RPMI7951 (cell line): ENCODE data around the gene INSYN2A. TPM values are rescaled to one million over a fixed set of nuclear protein-coding genes. Genes with fewer than 3 reads are reported as not detected.

Source experiments
- DNase-seq: peaks from one replicate; pipeline ENCODE4 v3.0.0-alpha.2; 2012; ENCODE audit warnings: low read depth
- total RNA-seq: library from RNA; depleted of rRNA; stranded (reverse); fragments of >200 nt; shearing (Covaris generic); gene quantifications from 2 replicates; pipeline ENCODE4 v1.2.3, GENCODE V29; 2014

The INSYN2A gene
- total RNA-seq, 1 experiment from 2014 or later = not detected

GRCh38 chr10:127154831-127155620 lies 41.4 kb downstream of the INSYN2A start:
- no peak for DNase-seq

DNA sequence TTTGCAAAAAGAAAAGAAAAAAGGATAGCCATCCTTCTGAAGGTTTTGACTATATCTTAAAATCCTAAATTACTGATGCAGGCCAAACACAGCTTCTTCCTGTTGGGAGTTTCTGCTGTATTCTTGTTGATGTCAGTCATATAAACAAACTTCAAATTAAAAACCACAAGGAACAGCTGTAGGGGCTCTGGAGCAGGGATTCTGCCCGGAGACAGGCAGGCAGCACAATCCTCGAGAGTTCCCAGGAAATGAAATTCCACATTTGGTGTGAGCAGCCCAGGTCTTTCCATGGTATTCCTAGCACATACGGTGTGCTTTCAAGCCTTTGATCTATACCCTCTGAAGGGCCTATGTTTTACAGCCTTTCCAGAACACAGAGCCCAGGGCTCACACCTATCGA lies 43.2 kb downstream of the INSYN2A start:
- DNase-seq = peak; percentile 32

- no peak for DNase-seq
Observed at GRCh38 chr10:127151981-127152699, 44.3 kb downstream of the INSYN2A start.

- no peak for DNase-seq
Observed at GRCh38 chr10:127151541-127151940, 44.9 kb downstream of the INSYN2A start.

GRCh38 chr10:127150136-127150535 lies 46.3 kb downstream of the INSYN2A start:
- peak; percentile 82 for DNase-seq

GRCh38 chr10:127149501-127150081 lies 46.8 kb downstream of the INSYN2A start:
- DNase-seq = peak; percentile 90

DNA sequence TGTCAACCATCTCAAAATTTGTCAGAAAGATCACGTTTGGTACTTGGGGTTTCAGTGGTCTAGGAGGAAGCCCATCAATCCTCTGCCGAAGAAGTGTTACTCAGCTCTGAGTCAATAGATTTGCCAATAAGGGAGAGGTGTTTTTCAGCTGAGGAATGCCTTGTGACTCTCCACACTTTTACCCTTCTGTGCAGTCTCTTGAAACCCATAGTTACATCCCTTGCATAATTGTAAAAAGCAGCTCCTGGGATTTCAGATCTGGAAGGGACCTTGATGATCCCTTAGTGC lies 47.5 kb downstream of the INSYN2A start:
- DNase-seq = peak; percentile 76

DNA sequence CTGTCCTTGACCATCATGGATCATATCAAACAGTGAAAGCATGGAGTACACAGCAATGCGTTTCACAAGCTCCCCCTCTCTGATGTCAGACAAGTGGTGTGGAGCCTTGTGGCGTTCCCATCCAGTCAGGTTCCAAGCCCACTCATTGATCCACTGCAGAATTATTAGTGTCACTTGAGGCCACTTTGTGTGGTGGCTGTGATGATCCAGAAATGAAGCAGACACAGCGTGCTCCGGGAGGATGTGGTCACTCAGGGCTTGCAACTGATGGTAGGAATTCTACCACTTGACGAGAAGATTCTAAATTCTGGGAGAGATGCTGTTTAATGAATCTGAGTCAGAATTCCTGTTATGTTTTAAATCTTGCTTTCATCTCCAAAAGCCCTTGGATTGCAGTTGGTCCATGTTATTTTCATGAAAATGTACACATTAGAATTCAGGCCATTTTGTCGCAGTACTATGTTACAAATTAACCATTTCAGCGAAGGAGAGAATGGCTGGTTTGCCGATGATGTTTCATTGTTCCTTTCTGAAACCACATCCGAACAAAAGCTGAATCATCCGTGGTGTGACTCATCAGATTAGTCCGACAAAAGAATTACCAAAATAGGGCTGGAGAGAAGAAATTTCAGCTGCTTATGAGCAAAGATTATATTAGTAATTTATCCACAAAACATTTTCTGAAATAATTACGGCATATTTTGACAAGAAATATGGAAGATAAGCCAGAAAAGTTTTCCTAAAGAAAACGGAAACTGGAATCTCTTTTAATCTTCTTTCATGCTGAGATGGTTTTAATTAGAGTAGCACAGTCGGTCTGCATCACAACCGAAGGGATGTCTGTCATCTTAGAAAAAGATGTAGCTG lies 48.1 kb downstream of the INSYN2A start:
- DNase-seq = peak; percentile 87

DNA sequence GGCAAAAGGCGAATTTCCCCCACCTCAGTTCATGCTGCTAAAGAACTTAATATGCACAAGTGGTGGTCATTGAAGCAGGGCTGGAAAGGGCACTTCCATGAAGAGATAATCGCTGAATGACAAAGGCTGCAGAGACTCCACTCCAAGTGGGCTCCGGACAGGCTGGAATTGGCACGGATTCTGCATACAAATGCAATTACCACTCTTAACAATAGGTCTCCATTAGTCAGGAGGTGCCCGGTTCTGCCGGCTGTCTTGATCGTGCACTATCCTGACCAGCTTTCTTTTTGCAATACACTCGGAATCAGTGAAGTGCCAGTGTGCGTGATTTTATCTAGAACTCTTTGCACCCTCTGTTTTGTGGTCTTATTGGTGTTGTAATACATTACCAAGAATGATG lies 49.7 kb downstream of the INSYN2A start:
- DNase-seq = no peak
